GM21619 (cell line): ENCODE measurements around the gene SYNJ2.

Source experiments
- ATAC-seq: cut with Tn5 transposase; IDR thresholded peaks from one replicate; pipeline ENCODE4 v1.9.1; 2021; ENCODE audit not compliant: unreplicated experiment

Gene SYNJ2

DNA sequence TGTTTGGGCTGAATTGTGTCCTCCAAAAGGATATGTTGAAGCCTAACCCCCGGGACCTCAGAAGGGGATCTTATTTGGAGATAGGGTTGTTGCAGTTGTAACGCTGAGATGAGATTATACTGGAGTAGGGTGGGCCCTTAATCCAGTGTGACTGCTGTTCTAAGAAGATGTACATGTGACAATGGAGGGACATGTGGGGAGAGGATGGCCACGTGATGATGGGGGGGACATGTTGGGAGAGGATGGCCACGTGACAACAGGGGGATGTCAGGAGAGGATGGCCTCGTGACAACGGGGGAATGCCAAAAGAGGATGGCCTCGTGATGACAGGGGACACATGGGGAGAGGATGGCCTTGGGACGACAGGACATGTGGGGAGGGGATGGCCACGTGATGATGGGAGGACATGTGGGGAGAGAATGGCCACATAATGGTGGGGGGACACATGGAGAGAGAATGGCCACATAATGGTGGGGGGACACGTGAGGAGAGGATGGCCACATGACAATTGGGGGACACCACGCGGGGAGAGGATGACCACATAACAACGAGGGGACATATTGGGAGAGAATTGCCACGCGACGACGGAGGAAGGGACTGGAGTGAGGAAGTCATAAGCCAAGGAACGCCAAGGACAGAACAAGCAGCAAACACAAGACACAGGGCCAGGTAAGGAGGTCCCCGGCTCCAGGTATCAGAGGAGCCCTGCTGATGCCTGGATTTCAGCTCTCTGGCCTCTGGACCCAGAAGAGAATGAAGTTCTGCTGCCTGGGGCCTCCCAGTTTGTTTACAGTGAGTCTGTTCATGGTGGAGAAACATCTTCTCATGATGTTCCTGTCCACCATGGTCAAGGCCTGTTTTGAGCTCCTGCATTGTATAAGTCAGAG is 29.2 kb downstream of the SYNJ2 start:
- no peak for ATAC-seq

- no peak for ATAC-seq
Measured at GRCh38 chr6:158011478-158011920, 29.8 kb downstream of the SYNJ2 start.

DNA sequence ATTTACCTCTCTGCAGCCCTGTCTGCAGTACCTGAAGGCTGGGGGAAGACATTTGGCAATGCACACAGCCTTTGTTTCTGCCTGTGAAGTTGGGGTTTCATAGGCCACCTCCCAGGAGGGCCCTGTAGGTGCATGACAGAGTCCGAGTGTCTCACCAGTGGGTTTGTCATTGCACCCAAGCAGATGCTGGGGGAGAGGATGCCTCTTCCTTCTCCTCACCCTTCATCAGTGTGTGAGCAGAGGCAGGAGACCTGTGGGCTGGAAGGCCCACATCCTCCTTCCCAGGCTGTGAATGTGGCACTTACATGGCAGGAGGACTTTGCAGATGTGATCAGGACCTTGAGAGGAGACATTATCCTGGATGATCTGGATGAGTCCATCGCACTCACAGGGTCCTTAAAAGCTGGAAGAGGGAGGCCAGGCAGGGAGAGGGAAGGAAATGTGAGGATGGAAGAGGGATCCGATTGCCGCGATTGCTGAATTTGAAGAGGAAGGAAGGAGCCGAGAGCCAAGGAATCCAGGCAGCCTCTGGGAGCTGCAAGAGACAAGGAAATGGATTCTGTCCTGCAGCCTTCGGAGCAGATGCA is 30.4 kb downstream of the SYNJ2 start:
- ATAC-seq = no peak

- ATAC-seq = no peak
Measured at GRCh38 chr6:158013904-158014504, 32.3 kb downstream of the SYNJ2 start.

GRCh38 chr6:158014505-158015187 is 33.0 kb downstream of the SYNJ2 start:
- no peak for ATAC-seq

DNA sequence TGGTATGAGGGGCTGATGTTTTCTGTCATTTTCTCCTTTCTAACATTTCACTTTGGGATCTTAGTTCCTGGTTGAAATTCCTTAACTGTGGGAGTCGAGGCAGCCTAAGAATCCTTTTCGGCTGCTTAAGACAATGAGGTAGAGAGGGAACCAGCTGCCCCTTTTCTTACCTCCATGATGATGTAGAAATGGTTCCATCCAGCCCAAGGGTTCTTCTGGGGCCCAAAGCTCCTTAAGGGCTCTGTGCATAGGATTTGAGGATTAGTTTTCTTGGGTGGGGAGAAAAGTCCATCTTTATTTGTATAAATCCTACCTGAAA is 33.5 kb downstream of the SYNJ2 start:
- ATAC-seq = no peak

GRCh38 chr6:158016571-158017383 is 35.1 kb downstream of the SYNJ2 start:
- ATAC-seq = no peak

DNA sequence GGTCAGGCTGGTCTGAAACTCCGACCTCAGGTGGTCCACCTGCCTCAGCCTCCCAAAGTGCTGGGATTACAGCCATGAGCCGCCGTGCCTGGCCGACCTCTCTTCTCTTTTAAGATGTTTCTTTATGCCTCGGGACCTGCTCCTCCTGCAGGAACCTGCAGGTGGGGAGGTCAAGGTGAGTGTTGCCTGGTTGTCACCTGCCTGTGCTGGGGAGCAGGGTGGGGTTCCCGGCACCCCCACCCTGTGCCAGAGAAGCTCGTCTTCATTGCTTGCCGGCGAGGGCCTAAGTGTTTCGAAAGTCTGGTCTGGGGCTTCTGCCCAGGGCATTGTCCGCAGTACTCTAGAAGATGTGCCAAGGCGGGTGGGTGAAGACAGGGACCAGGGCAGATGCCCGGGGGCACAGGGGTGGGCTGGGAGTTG is 36.0 kb downstream of the SYNJ2 start:
- ATAC-seq = no peak

DNA sequence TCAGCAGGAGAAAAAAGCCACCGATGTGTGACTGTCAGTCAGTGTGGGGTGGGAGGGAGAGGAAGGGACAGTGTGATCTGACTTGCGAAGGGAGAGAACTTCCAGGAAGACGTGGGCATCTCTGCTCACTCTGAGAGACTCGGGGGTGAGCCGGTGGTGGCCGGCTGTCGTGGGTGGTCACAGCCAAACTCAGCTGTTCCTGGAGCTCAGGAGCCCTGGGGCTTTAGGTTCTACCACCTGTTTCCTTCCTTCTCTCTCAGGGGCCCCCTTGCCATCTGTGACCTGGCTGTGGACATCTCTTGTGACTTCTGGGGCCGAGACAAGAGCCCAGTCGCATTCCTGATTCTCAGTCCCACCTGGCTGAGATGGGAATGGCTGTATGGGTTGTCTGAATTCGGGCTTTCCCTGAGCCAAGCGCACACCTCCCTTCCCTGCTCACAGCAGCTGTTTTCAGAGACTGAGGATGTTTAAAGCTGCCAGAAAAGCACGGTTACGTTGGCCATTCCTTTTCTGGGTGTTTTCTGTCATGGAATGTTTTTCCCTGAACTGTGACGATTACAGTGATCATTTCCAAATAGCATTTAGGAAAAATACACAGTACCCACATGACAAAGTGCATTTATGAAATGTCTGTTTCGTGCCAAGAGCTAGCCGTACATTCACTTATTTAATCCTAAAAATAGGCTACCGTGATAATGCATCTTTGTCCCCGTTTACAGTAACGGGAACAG is 36.5 kb downstream of the SYNJ2 start:
- no peak for ATAC-seq

GRCh38 chr6:158018851-158019361 is 37.2 kb downstream of the SYNJ2 start:
- no peak for ATAC-seq

DNA sequence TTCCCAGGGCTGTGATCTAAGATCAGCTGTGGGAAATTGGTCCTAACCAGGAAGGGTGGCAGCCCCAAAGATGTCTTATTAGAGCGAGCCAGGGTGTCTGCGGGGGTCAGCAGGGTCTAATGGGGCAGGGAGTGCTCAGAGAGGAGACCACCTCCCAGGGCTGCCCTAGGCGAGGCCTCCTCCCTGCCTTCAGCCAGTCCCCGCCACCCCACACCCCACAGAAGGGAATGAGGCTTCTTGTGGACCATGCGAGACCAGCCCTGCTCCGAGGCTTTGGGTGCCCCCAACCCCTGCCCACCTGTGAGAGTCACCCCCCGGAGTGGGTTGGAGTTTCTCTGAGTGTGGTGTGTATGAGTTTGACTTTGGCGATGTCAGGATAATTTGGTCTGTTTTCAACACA is 37.8 kb downstream of the SYNJ2 start:
- no peak for ATAC-seq

- ATAC-seq = no peak
Measured at GRCh38 chr6:158020272-158020711, 38.6 kb downstream of the SYNJ2 start.

- ATAC-seq = no peak
Measured at GRCh38 chr6:158020811-158021210, 39.1 kb downstream of the SYNJ2 start.

DNA sequence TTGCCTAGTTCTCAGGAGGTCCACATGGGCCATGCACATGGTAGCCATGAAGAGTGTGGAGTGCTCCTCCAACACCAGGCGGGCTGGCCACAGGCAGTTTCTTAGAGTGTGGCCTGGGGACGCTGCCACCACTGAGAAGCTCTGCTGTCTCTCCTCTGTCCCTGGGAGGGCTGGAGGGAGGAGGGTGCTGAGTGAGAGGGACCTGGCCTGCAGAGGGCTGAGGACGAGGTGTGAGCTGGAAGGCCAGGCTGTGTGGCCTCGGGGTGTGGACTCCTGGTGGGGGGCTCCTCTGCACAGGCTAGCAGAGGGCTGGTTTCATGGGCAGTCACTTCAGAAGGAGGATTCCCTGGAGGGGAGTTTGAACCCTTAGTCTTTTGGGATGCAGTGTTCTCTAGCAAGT is 39.7 kb downstream of the SYNJ2 start:
- no peak for ATAC-seq

DNA sequence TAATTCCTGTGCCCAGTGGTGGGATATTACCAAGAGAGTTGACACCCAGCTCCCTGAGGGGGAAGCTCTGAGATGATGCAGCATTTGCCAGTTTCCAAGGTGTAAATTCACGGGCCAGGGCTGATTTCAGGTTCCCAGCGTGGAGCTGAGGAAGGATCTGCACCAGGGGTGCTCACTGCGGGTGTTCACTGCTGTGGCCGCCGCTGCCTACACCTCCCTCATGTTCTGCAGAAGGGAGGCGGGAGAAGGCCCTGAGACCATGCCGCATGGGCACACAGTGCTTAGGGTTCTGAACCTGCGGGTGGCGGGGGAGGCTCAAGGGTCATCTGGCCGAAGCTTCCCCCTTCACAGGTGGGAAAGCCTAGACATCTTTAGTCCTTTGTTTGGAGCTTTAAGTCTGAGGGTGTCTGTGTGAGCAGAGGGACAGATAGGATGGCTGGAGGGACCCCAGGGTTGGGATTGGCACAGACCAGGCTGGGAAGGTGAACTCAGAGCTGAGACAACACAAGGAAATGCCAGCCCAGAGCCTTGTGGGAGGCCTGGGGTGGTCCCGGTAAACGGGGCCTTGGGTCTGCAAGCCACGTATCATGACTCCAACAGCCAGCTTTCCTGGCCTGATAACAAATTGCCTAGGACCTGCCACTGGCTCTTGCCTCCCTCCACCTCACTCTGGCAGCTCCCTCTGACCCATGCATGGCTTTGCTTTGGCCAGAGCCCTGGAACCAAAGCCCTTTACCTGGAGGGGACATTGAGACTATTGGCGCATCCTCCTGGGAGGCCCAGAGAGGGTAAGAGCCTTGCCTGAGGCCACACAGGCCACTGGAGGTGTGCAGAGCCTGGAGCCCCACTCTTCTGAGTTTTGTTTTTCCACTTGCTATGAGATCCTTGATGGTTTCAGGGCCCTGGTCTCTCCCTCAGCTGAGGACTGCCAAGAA is 40.4 kb downstream of the SYNJ2 start:
- no peak for ATAC-seq

DNA sequence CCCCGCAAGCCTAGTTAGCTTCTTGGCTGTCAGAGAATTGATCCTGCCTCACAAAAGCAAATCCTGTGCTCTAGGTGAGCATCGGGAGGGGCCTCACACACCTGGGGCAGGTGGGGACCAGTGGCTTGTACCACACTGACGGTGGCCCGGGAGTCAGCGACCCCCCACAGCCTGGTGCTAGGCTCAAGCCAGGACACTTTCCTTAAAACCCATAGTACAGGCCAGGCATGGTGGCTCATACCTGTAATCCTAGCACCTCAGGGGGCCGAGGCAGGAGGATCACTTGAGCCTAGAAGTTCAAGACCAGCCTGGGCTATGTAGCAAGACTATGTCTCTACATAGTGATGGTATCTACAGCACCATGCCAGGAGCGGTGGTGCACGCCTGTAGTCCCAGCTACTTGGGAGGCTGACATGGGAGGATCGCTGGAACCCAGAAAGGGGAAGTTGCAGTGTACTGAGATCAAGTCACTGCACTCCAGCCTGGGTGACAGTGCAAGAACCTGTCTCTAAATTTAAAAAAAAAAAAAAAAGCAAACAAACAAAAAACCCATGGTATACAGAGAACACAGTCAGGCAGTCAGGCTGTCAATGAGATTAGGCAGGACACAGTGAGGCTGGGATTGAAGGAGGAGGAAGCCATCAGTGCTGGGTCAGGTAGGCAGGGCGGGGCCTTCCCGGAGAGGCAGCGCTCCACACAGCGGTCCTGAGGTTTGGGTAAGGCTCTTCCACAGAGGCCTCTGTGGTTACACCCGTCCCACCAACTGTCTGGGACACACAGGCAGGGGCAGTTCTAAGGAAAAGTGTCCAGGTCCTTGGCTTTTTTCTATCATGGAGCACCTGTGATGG is 41.3 kb downstream of the SYNJ2 start:
- no peak for ATAC-seq

- ATAC-seq = no peak
Measured at GRCh38 chr6:158023597-158023939, 41.9 kb downstream of the SYNJ2 start.
